GM12878 (cell line): Measurements from ENCODE around the gene PMPCA. TPM values are rescaled to one million over a fixed set of nuclear protein-coding genes. Genes with fewer than 3 reads are reported as not detected.

ENCODE experiments used
- BACH1 ChIP-seq: fragments of 450-650 bp; IDR thresholded peaks from 2 replicates; pipeline ENCODE4 v1.6.1; 2017; ENCODE audit warnings: mild to moderate bottlenecking, borderline replicate concordance
- GATAD2B ChIP-seq: fragments of 450-650 bp; conservative IDR thresholded peaks from 2 replicates; pipeline ENCODE4 v1.6.1; 2017; ENCODE audit warnings: low read depth, mild to moderate bottlenecking, moderate library complexity
- RUNX3 ChIP-seq: IDR thresholded peaks from 2 replicates; pipeline ENCODE4 v1.6.1; 2012; ENCODE audit warnings: low read length, inconsistent platforms
- STAT3 ChIP-seq: IDR thresholded peaks from 2 replicates; pipeline ENCODE4 v1.6.1; 2011; ENCODE audit warnings: low read depth, low read length, improper control_type of control experiment
- ZZZ3 ChIP-seq: IDR thresholded peaks from 2 replicates; pipeline ENCODE4 v1.6.1; 2011; ENCODE audit warnings: low read depth; ENCODE audit not compliant: control insufficient read depth, insufficient read length
- polyA plus RNA-seq, 11 experiments: library from polyadenylated mRNA; depleted of rRNA in 4 of 11; unstranded in 6 of 11; stranded (reverse) in 5 of 11; fragments of >200 nt; fragmentation: Nextera tagmentation in 4 of 11; fragmentation: Illumina TruSeq in 1 of 11; extraction: Ambion mirVana in 4 of 11; extraction: Trizol in 1 of 11; gene quantifications; 1 replicate in 1 of 11; 2 replicates in 10 of 11; pipeline versions ENCODE4 v1.2.1 to v1.2.3, GENCODE V29; 2011 to 2016; ENCODE audit warnings: inconsistent platforms in 2 of 11, missing spikeins in 2 of 11, low read depth in 1 of 11
- total RNA-seq, 4 experiments: library from RNA; depleted of rRNA in 3 of 4; stranded (reverse); fragments of >200 nt in 3 of 4; fragmentation: Illumina TruSeq in 1 of 4; extraction: Trizol in 1 of 4; gene quantifications; 2 replicates each; pipeline versions ENCODE4 v1.2.1 to v1.2.3, GENCODE V29; 2013 to 2021
- TF ChIP-seq, protein P1 (sequence below): fragments of 150-350 bp; IDR thresholded peaks from 2 replicates; pipeline ENCODE4 v1.6.1; 2016; ENCODE audit warnings: low read depth, low read length
- TF ChIP-seq, protein P2 (sequence below): IDR thresholded peaks from 2 replicates; pipeline ENCODE4 v1.6.1; 2011; ENCODE audit warnings: mild to moderate bottlenecking, low read depth, low read length, moderate library complexity; ENCODE audit not compliant: insufficient replicate concordance
- TF ChIP-seq, protein P3 (sequence below): IDR thresholded peaks from 2 replicates; pipeline ENCODE4 v1.6.1; 2012; ENCODE audit warnings: mild to moderate bottlenecking, low read depth, low read length
- TF ChIP-seq, protein P4 (sequence below): fragments of 150-350 bp; IDR thresholded peaks from 2 replicates; pipeline ENCODE4 v1.6.1; 2014; ENCODE audit warnings: mild to moderate bottlenecking, low read depth, low read length
- TF ChIP-seq, protein P5 (sequence below): fragments of 450-650 bp; IDR thresholded peaks from 2 replicates; pipeline ENCODE4 v1.6.1; 2016; ENCODE audit warnings: mild to moderate bottlenecking

PMPCA gene
- total and polyA plus RNA-seq, 10 of the 15 experiments (the other 5 are each of a cell fraction or from before 2014, with no cell fraction given), result 8.1 to 137 (median 75.7) TPM

DNA sequence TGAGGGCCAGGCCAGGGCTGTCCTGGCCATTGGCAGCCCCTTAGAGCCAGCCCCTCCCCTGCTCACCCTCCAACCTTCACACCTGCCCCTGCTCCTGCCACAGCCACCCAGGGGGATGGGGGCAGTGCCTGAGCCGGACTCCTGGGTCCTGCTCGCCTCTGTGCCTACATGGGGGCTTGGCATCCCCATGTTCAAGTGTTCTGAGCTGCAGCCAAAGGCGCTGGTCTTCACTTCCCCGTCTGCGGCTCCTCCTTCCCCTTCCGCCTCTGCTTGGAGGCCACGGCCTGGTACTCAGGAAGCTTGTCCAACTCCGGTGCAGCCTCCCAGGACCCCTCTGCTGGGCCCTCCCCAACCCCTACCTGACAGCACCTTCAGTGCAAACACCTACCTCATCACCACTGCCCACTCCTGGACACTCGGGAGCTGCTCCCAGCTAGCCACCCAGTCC lies 44.7 kb upstream of the PMPCA start (continued):
- TF ChIP-seq, protein P1, sequence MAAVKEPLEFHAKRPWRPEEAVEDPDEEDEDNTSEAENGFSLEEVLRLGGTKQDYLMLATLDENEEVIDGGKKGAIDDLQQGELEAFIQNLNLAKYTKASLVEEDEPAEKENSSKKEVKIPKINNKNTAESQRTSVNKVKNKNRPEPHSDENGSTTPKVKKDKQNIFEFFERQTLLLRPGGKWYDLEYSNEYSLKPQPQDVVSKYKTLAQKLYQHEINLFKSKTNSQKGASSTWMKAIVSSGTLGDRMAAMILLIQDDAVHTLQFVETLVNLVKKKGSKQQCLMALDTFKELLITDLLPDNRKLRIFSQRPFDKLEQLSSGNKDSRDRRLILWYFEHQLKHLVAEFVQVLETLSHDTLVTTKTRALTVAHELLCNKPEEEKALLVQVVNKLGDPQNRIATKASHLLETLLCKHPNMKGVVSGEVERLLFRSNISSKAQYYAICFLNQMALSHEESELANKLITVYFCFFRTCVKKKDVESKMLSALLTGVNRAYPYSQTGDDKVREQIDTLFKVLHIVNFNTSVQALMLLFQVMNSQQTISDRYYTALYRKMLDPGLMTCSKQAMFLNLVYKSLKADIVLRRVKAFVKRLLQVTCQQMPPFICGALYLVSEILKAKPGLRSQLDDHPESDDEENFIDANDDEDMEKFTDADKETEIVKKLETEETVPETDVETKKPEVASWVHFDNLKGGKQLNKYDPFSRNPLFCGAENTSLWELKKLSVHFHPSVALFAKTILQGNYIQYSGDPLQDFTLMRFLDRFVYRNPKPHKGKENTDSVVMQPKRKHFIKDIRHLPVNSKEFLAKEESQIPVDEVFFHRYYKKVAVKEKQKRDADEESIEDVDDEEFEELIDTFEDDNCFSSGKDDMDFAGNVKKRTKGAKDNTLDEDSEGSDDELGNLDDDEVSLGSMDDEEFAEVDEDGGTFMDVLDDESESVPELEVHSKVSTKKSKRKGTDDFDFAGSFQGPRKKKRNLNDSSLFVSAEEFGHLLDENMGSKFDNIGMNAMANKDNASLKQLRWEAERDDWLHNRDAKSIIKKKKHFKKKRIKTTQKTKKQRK, result no peak
- TF ChIP-seq STAT3, result no peak
- TF ChIP-seq RUNX3, result no peak
- TF ChIP-seq, protein P2, sequence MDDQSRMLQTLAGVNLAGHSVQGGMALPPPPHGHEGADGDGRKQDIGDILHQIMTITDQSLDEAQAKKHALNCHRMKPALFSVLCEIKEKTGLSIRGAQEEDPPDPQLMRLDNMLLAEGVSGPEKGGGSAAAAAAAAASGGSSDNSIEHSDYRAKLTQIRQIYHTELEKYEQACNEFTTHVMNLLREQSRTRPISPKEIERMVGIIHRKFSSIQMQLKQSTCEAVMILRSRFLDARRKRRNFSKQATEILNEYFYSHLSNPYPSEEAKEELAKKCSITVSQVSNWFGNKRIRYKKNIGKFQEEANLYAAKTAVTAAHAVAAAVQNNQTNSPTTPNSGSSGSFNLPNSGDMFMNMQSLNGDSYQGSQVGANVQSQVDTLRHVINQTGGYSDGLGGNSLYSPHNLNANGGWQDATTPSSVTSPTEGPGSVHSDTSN, result no peak
- TF ChIP-seq, protein P3, sequence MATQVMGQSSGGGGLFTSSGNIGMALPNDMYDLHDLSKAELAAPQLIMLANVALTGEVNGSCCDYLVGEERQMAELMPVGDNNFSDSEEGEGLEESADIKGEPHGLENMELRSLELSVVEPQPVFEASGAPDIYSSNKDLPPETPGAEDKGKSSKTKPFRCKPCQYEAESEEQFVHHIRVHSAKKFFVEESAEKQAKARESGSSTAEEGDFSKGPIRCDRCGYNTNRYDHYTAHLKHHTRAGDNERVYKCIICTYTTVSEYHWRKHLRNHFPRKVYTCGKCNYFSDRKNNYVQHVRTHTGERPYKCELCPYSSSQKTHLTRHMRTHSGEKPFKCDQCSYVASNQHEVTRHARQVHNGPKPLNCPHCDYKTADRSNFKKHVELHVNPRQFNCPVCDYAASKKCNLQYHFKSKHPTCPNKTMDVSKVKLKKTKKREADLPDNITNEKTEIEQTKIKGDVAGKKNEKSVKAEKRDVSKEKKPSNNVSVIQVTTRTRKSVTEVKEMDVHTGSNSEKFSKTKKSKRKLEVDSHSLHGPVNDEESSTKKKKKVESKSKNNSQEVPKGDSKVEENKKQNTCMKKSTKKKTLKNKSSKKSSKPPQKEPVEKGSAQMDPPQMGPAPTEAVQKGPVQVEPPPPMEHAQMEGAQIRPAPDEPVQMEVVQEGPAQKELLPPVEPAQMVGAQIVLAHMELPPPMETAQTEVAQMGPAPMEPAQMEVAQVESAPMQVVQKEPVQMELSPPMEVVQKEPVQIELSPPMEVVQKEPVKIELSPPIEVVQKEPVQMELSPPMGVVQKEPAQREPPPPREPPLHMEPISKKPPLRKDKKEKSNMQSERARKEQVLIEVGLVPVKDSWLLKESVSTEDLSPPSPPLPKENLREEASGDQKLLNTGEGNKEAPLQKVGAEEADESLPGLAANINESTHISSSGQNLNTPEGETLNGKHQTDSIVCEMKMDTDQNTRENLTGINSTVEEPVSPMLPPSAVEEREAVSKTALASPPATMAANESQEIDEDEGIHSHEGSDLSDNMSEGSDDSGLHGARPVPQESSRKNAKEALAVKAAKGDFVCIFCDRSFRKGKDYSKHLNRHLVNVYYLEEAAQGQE, result no peak
- no peak for TF ChIP-seq BACH1
- TF ChIP-seq, protein P4, sequence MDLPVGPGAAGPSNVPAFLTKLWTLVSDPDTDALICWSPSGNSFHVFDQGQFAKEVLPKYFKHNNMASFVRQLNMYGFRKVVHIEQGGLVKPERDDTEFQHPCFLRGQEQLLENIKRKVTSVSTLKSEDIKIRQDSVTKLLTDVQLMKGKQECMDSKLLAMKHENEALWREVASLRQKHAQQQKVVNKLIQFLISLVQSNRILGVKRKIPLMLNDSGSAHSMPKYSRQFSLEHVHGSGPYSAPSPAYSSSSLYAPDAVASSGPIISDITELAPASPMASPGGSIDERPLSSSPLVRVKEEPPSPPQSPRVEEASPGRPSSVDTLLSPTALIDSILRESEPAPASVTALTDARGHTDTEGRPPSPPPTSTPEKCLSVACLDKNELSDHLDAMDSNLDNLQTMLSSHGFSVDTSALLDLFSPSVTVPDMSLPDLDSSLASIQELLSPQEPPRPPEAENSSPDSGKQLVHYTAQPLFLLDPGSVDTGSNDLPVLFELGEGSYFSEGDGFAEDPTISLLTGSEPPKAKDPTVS, result no peak
- TF ChIP-seq, protein P5, sequence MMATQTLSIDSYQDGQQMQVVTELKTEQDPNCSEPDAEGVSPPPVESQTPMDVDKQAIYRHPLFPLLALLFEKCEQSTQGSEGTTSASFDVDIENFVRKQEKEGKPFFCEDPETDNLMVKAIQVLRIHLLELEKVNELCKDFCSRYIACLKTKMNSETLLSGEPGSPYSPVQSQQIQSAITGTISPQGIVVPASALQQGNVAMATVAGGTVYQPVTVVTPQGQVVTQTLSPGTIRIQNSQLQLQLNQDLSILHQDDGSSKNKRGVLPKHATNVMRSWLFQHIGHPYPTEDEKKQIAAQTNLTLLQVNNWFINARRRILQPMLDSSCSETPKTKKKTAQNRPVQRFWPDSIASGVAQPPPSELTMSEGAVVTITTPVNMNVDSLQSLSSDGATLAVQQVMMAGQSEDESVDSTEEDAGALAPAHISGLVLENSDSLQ, result no peak
- TF ChIP-seq GATAD2B, result no peak
- no peak for TF ChIP-seq ZZZ3
